BJ (cell line): ENCODE data around the gene CIBAR2. TPM values are rescaled to one million over a fixed set of nuclear protein-coding genes. Genes with fewer than 3 reads are reported as not detected.
A peak's percentile ranks its signal among the peaks of the same experiment; 100 is the strongest.

ENCODE experiments used
- CTCF ChIA-PET: fragments of 350-600 bp; formaldehyde crosslinking; extraction: SDS; loops from one replicate; lab custom pipeline; 2021; ENCODE audit warnings: antibody characterized with exemption, inconsistent platforms; lab: Yijun Ruan, JAX
- POLR2A ChIA-PET: fragments of 300-600 bp; sonication (Branson Sonifier 250); formaldehyde crosslinking; extraction: SDS; loops from one replicate; lab custom pipeline; 2021; ENCODE audit warnings: antibody characterized with exemption; lab: Charles Lee
- DNase-seq: peaks from one replicate; pipeline ENCODE4 v3.0.0-alpha.2; 2011; ENCODE audit warnings: low read depth
- H3K27me3 ChIP-seq: 2 replicates; pipeline ENCODE4 v1.6.0; 2011; ENCODE audit warnings: low read length; ENCODE audit not compliant: control insufficient read depth, insufficient read depth
- H3K36me3 ChIP-seq: 2 replicates; pipeline ENCODE4 v1.5.1; 2011; ENCODE audit warnings: low read length; ENCODE audit not compliant: control insufficient read depth, insufficient read depth
- H3K4me3 ChIP-seq: 2 replicates; pipeline ENCODE4 v1.5.1; 2011; ENCODE audit warnings: low read depth, mild to moderate bottlenecking, control low read depth, low read length
- CTCF ChIP-seq: IDR thresholded peaks from 2 replicates; pipeline ENCODE4 v1.5.1; 2011; ENCODE audit warnings: low read depth, mild to moderate bottlenecking, control low read depth, inconsistent platforms, low read length, moderate library complexity; ENCODE audit not compliant: insufficient read depth
- polyA plus RNA-seq: library from polyadenylated mRNA; depleted of rRNA; stranded (reverse); fragments of >200 nt; gene quantifications from 2 replicates; pipeline ENCODE4 v1.2.3, GENCODE V29; 2011

Gene CIBAR2
- polyA plus RNA-seq, 1 experiment, result 0.05 TPM

- no peak for TF ChIP-seq CTCF
- CTCF ChIA-PET, result interaction anchor here (0.8 to 1.7 kb wide), 3 partner anchors 20 to 26 kb away, joined by 4 to 5 read pairs (median 4); no protein-coding TSS in a partner anchor
- H3K36me3 ChIP-seq, result no peaks in the 10 kb centered on the region
- H3K27me3 ChIP-seq, result no peaks in the 10 kb centered on the region
- POLR2A ChIA-PET, result no interaction called here
- no peak for DNase-seq
- no peak overlapping the region for H3K4me3 ChIP-seq
Observed at GRCh38 chr16:85152414-85153030, 40.2 kb upstream of the CIBAR2 start.

- no peaks in the 10 kb centered on the region for H3K36me3 ChIP-seq
- no peak overlapping the region for H3K4me3 ChIP-seq
- H3K27me3 ChIP-seq, result no peaks in the 10 kb centered on the region
- POLR2A ChIA-PET, result interaction anchor here (1.0 kb wide), 1 partner anchor 27 kb away, joined by 3 read pairs; no protein-coding TSS in a partner anchor
- no peak for TF ChIP-seq CTCF
- DNase-seq, result peak; percentile 61
- CTCF ChIA-PET, result interaction anchor here (1.0 to 1.7 kb wide), 2 partner anchors 22 to 25 kb away, joined by 4 to 5 read pairs; no protein-coding TSS in a partner anchor
Observed at GRCh38 chr16:85151603-85152413, 39.5 kb upstream of the CIBAR2 start.

- Histone ChIP-seq H3K4me3 (no peak overlapping the region), H3K27me3 (no peaks in the 10 kb centered on the region), H3K36me3 (no peaks in the 10 kb centered on the region)
- DNase-seq, result no peak
- CTCF ChIA-PET, result interaction anchor here (0.7 to 1.0 kb wide), 2 partner anchors 22 to 25 kb away, joined by 3 to 5 read pairs; no protein-coding TSS in a partner anchor
- POLR2A ChIA-PET, result interaction anchor here (1.0 kb wide), 1 partner anchor 27 kb away, joined by 3 read pairs; no protein-coding TSS in a partner anchor
- TF ChIP-seq CTCF, result no peak
Observed at GRCh38 chr16:85151079-85151602, 38.9 kb upstream of the CIBAR2 start.

- ChIA-PET CTCF (interaction anchor here (0.7 to 1.3 kb wide), 2 partner anchors 26 to 95 kb away, joined by 3 read pairs; no protein-coding TSS in a partner anchor), POLR2A (no interaction called here)
- H3K36me3 ChIP-seq, result no peaks in the 10 kb centered on the region
- no peak for DNase-seq
- TF ChIP-seq CTCF, result no peak
- H3K4me3 ChIP-seq, result no peak overlapping the region
- no peaks in the 10 kb centered on the region for H3K27me3 ChIP-seq
Observed at GRCh38 chr16:85150331-85150940, 38.2 kb upstream of the CIBAR2 start.
